ENCODE measurements around the gene SMIM5.

DNA sequence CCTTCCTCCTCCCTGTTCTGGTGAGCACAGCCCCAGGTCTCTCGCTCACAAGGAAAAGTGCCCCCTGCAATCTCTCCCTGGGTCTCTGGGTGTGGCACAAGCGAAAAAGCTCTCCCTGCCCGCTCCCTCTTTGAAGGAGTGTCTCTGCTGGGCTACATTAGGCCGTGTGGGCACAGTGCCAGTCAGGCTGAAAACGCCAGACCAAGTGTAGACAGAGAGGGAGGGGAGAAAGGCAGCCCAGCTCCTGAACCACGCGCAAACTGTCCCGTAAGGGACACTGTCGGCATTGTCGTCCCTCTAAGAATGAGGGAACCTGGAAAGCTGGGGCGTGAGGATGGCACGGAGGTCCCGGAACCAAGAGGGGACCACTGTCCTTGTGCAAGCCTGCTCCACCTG is 3.9 kb downstream of the SMIM5 start:
- TF ChIP-seq, protein P1, sequence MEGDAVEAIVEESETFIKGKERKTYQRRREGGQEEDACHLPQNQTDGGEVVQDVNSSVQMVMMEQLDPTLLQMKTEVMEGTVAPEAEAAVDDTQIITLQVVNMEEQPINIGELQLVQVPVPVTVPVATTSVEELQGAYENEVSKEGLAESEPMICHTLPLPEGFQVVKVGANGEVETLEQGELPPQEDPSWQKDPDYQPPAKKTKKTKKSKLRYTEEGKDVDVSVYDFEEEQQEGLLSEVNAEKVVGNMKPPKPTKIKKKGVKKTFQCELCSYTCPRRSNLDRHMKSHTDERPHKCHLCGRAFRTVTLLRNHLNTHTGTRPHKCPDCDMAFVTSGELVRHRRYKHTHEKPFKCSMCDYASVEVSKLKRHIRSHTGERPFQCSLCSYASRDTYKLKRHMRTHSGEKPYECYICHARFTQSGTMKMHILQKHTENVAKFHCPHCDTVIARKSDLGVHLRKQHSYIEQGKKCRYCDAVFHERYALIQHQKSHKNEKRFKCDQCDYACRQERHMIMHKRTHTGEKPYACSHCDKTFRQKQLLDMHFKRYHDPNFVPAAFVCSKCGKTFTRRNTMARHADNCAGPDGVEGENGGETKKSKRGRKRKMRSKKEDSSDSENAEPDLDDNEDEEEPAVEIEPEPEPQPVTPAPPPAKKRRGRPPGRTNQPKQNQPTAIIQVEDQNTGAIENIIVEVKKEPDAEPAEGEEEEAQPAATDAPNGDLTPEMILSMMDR (IDR thresholded peaks at IDR 0.05 in 4 of 5, conservative IDR thresholded peaks at IDR 0.05 in 1 of 5), result no peak
- TF ChIP-seq POLR2A (IDR thresholded peaks at IDR 0.05), result no peak

Measured in gastrocnemius medialis (tissue), 4 donors.